HG03025 (cell line): ENCODE results near the gene UGT2B10.

Experiments used
- ATAC-seq: cut with Tn5 transposase; IDR thresholded peaks from one replicate; pipeline ENCODE4 v1.9.1; 2021; ENCODE audit warnings: mild to moderate bottlenecking, moderate library complexity; ENCODE audit not compliant: unreplicated experiment, low FRiP score

The UGT2B10 gene

DNA sequence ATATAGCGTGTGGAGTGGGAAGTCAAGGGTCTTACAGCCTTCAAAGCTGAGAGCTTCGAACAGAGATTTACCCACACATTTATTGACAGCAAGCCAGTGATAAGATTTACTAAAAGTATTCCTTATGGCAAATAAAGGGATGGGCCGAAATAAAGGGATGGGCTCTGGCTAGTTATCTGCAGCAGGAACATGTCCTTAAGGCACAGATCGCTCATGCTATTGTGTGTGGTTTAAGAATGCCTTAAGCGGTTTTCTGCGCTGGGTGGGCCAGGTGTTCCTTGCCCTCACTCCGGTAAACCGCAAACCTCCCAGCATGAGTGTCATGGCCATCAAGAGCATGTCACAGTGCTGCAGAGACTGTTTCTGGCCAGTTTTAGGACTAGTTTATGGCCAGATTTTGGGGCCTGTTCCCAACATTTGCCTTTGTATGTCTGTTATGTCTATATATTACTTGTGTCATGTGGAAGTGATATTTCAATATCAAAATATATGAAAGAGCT is 53.5 kb downstream of the UGT2B10 start:
- ATAC-seq: no peak

DNA sequence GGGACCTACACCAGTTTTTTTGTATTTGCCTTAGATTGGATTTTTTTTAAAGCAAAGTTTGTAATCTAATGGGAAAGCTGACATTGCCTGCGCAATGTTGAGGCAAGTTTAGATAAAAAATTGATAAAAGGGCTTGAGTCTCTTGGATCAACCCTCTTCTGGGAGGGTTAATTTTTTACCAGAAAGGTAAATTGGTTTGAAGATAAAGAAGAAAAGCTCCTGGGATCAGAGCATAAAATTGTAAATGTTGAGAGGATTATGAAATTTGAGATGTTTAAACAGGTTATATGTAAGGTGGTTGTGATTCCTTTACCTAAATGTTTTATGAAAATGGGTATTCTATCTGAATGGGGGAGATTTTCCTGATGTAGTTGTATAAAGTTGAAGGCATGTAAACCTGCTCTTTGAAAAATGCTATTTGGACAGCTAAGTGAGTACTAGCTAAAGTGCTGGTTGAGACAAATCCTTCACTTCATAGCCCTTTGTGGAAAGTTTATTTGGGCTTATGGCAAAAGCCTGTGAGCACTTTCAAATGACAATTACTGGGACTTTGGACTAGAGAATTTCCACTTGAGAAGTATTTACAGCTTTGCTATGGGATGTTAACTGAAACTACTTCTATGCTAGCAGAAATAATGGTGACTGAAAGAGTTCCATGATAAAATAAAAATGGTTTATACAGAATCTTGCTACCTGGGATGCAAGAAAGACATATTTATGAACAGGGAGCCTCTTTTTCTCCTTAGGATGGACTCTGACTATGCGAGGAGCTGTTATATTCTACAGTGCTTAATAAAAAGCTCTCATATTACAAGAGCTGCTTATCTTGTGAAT is 56.2 kb downstream of the UGT2B10 start:
- ATAC-seq: no peak

DNA sequence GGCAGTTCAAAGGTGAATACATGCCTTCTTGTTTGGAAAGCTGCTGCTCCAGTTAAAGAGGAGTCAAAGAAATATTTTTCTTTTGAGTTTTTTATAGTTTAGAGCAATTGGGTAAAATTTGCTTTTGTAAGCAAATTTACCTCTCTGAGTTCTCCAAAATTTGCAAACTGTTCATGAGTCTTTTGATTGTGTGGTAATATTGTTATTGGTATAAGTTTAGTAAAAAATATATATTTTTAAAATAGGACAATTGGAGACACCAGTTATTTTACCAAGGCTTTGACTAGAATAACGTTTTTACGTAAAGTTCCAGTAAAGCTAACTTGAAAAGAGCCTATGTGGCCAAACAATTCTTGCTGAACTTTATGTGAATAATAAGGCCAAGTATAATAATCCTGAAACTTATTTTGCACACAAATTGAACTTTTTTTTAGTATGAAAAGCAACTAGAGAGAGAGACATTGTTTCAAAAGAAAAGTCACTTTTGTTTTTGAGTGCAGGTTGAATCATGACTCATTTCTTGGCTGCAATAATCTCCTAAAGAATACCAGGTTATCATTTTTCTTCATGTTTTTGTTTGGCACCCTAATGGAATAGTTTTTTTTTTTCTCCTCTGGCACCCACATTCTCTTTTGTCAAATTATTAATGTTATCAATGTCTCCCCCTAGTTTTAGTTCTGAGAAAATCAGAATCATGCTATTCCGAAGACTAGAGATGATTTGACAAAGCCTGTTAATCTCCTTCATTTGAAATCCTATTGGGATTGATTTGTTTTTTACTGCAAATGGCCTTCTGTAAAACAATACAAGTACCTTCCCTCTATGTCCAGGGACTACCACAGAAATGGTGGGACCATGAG is 57.1 kb downstream of the UGT2B10 start:
- ATAC-seq: no peak

DNA sequence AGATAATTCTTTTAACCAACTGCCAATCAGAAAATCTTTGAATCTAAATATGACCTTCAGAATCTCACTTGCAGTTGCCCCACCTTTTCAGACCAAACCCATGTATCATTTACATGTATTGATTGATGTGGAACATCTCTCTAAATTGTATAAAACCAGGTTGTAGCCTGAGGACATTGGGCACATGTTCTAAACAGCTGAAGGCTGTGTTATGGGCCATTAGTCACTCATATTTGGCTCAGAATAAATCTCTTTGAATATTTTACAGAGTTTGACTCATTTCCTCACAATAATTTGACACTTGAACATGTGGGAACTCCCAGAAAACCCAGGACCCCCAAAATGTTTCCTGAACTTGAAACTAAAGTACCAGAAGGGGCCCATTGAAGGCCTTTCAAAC is 58.7 kb downstream of the UGT2B10 start:
- no peak for ATAC-seq

DNA sequence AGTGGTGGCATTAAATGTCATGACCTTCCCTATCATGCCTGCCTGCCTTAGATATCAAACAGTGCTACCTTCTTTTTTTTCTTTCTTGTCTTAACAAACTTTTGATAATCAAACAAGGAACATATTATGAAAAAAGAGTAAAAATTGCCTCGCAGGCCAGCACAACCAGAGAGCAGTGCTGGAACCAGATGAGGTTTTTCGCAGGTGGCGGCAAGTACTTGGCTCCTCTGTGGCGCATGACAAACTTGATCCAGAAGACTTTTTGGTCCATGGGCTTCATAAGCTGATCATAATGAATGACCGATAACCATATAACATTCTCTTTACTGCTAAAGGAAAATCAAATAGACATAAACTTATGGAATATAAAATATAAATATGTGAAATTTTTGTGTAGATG is 61.8 kb downstream of the UGT2B10 start:
- ATAC-seq: no peak

DNA sequence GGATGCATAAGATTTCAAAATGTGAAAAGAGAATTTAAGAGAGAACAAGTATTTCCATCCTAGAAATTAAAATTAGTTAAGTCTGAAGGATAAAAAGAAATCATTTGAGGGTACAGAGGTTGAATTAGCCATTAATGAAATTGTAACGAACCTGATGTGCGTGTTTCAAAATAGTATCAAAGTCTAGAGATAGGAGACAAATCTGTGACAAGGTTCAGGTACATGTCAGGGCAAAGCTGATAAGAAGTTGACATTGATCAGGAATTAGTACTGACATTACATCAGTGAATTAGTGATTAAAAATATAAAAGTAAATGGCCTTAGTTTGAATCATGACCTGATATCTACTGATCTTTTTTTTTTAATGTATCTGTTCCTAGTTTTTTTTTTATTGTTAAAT is 62.3 kb downstream of the UGT2B10 start:
- no peak for ATAC-seq
